HEK293 (cell line): Measurements from ENCODE around the gene SLIT1.

Experiments used
- CTCF ChIP-seq: fragments of 450-650 bp; formaldehyde crosslinking; IDR thresholded peaks from 2 replicates; pipeline ENCODE4 v1.5.1; 2016; ENCODE audit warnings: missing biosample characterization, missing genetic modification characterization
- REST ChIP-seq: fragments of 450-650 bp; formaldehyde crosslinking; IDR thresholded peaks from 2 replicates; pipeline ENCODE4 v1.5.1; 2016; ENCODE audit warnings: missing biosample characterization, missing genetic modification characterization
- ZBTB20 ChIP-seq: fragments of 450-650 bp; formaldehyde crosslinking; IDR thresholded peaks from 2 replicates; pipeline ENCODE4 v1.5.1; 2016; ENCODE audit warnings: missing biosample characterization, missing genetic modification characterization
- ZNF404 ChIP-seq: fragments of 450-650 bp; formaldehyde crosslinking; IDR thresholded peaks from 2 replicates; pipeline ENCODE4 v1.5.1; 2017; ENCODE audit warnings: missing biosample characterization, missing genetic modification characterization
- ZNF423 ChIP-seq: fragments of 450-650 bp; formaldehyde crosslinking; IDR thresholded peaks from 2 replicates; pipeline ENCODE4 v1.5.1; 2016; ENCODE audit warnings: missing biosample characterization, missing genetic modification characterization
- ZNF558 ChIP-seq: fragments of 450-650 bp; formaldehyde crosslinking; IDR thresholded peaks from 2 replicates; pipeline ENCODE4 v1.5.1; 2016; ENCODE audit warnings: missing biosample characterization, missing genetic modification characterization
- ZNF580 ChIP-seq: fragments of 450-650 bp; formaldehyde crosslinking; IDR thresholded peaks from 2 replicates; pipeline ENCODE4 v1.5.1; 2016; ENCODE audit warnings: missing biosample characterization, missing genetic modification characterization
- ZNF639 ChIP-seq: fragments of 450-650 bp; formaldehyde crosslinking; IDR thresholded peaks from 2 replicates; pipeline ENCODE4 v1.5.1; 2016; ENCODE audit warnings: missing biosample characterization, missing genetic modification characterization

GRCh38 chr10:97071496-97071895 lies 114.3 kb downstream of the SLIT1 start:
- TF ChIP-seq ZBTB20 (tag by site-specific recombination) (no peak), ZNF639 (tag by site-specific recombination) (no peak), CTCF (tag by site-specific recombination) (no peak), REST (tag by site-specific recombination) (no peak), ZNF423 (tag by site-specific recombination) (no peak), ZNF558 (tag by site-specific recombination) (no peak), ZNF404 (no peak), ZNF580 (tag by site-specific recombination) (no peak)
